ENCODE results near the gene PKDCC. TPM values are rescaled to one million over a fixed set of nuclear protein-coding genes. Genes with fewer than 3 reads are reported as not detected.

Gene PKDCC
- total and polyA plus RNA-seq, 2 of the 13 experiments (the other 11 are each of a cell fraction or from before 2014, with no cell fraction given), result 52.6 to 58.8 TPM

GRCh38 chr2:42055573-42056514, 8.0 kb downstream of the PKDCC start (continued):
- TF ChIP-seq PHF20 (CRISPR knock-in tag; IDR thresholded peaks at IDR 0.05) (no peak), ZNF691 (CRISPR knock-in tag; IDR thresholded peaks at IDR 0.05; ENCODE audit: borderline replicate concordance, low read depth) (peak; percentile 59), CEBPB (IDR thresholded peaks at IDR 0.05; ENCODE audit: borderline replicate concordance, low read depth, low read length) (no peak), NR1H2 (CRISPR knock-in tag; IDR thresholded peaks at IDR 0.05; ENCODE audit: borderline replicate concordance, low read depth) (no peak), GATA4 (IDR thresholded peaks at IDR 0.05; ENCODE audit: borderline replicate concordance, low read depth) (no peak), TCF7L2 (IDR thresholded peaks at IDR 0.05; ENCODE audit: low read depth, low read length) (no peak), ZMYM2 (CRISPR knock-in tag; IDR thresholded peaks at IDR 0.05) (peak; percentile 63; the same call in 1 of the 2 replicates), GABPB1 (CRISPR knock-in tag; IDR thresholded peaks at IDR 0.05) (no peak), ZNF678 (CRISPR knock-in tag; IDR thresholded peaks at IDR 0.05) (no peak), ZNF225 (CRISPR knock-in tag; IDR thresholded peaks at IDR 0.05) (no peak), ZNF562 (CRISPR knock-in tag; IDR thresholded peaks at IDR 0.05; ENCODE audit: borderline replicate concordance) (no peak), NR2F6 (IDR thresholded peaks at IDR 0.05) (peak; percentile 70), NR2F6 (CRISPR knock-in tag; IDR thresholded peaks at IDR 0.05) (peak; percentile 89), RNF2 (conservative IDR thresholded peaks at IDR 0.05; ENCODE audit: low read depth) (no peak), PAWR (CRISPR knock-in tag; IDR thresholded peaks at IDR 0.05; ENCODE audit: borderline replicate concordance) (no peak), MIXL1 (CRISPR knock-in tag; IDR thresholded peaks at IDR 0.05) (peak; percentile 68; the same call in 1 of the 2 replicates), ESRRA (CRISPR knock-in tag; IDR thresholded peaks at IDR 0.05; ENCODE audit: low read depth) (no peak), ETV6 (CRISPR knock-in tag; conservative IDR thresholded peaks at IDR 0.05) (no peak; the same call in 1 of the 2 replicates), NCOA5 (CRISPR knock-in tag; IDR thresholded peaks at IDR 0.05) (no peak), WIZ (CRISPR knock-in tag; IDR thresholded peaks at IDR 0.05) (no peak), ZBTB43 (CRISPR knock-in tag; conservative IDR thresholded peaks at IDR 0.05) (peak; percentile 76), ZBTB14 (CRISPR knock-in tag; IDR thresholded peaks at IDR 0.05) (no peak), ZNF446 (CRISPR knock-in tag; IDR thresholded peaks at IDR 0.05) (no peak), MTF2 (CRISPR knock-in tag; IDR thresholded peaks at IDR 0.05; ENCODE audit: borderline replicate concordance) (no peak), AGO2 (optimal IDR thresholded peaks at IDR 0.05; ENCODE audit: low read depth, low read length) (no peak)
- TF ChIP-seq, protein P1, sequence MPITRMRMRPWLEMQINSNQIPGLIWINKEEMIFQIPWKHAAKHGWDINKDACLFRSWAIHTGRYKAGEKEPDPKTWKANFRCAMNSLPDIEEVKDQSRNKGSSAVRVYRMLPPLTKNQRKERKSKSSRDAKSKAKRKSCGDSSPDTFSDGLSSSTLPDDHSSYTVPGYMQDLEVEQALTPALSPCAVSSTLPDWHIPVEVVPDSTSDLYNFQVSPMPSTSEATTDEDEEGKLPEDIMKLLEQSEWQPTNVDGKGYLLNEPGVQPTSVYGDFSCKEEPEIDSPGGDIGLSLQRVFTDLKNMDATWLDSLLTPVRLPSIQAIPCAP (CRISPR knock-in tag; IDR thresholded peaks at IDR 0.05; ENCODE audit: low read depth), result 0 out of 2 replicates have a peak, but pooled peaks have one; percentile 10
- TF ChIP-seq, protein P2, sequence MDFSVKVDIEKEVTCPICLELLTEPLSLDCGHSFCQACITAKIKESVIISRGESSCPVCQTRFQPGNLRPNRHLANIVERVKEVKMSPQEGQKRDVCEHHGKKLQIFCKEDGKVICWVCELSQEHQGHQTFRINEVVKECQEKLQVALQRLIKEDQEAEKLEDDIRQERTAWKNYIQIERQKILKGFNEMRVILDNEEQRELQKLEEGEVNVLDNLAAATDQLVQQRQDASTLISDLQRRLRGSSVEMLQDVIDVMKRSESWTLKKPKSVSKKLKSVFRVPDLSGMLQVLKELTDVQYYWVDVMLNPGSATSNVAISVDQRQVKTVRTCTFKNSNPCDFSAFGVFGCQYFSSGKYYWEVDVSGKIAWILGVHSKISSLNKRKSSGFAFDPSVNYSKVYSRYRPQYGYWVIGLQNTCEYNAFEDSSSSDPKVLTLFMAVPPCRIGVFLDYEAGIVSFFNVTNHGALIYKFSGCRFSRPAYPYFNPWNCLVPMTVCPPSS (IDR thresholded peaks at IDR 0.05), result no peak

Data from HepG2 (cell line).